CD4-positive, alpha-beta T cell (primary cell): ENCODE measurements around the gene TARS3. TPM values are rescaled to one million over a fixed set of nuclear protein-coding genes. Genes with fewer than 3 reads are reported as not detected.
A peak's percentile ranks its signal among the peaks of the same experiment; 100 is the strongest.

Experiments used
- ATAC-seq: fragments of 200-7000 bp; cut with Tn5 transposase; one replicate; pipeline ENCODE4 v1.10.0; 2022; ENCODE audit warnings: mild to moderate bottlenecking; ENCODE audit not compliant: poor library complexity
- CTCF ChIA-PET: fragments of 350-600 bp; sonication (Branson Sonifier 250); formaldehyde crosslinking; loops from one replicate; lab custom pipeline; 2021; ENCODE audit warnings: antibody characterized with exemption, inconsistent platforms; lab: Charles Lee
- POLR2A ChIA-PET: fragments of 350-600 bp; sonication (Branson Sonifier 250); formaldehyde crosslinking; loops from one replicate; lab custom pipeline; 2021; ENCODE audit warnings: antibody characterized with exemption, inconsistent platforms; lab: Charles Lee
- DNase-seq, 14 experiments: peaks; one replicate each; pipeline ENCODE4 v3.0.0-alpha.2; 2013 to 2020; ENCODE audit warnings: mixed read lengths in 2 of 14
- H3K27ac ChIP-seq, 2 donors: one replicate each; pipeline versions ENCODE4 v1.5.1 to v1.7.0; 2013; ENCODE audit warnings: low read length in 2 of 2, low read depth in 1 of 2, mild to moderate bottlenecking in 1 of 2
- H3K27me3 ChIP-seq, 2 experiments: 1 replicate in 1 of 2; 2 replicates in 1 of 2; pipeline versions ENCODE4 v1.6.1 to v1.7.0; 2013; ENCODE audit warnings: low read length in 2 of 2, control low read depth in 1 of 2, mild to moderate bottlenecking in 1 of 2, moderate library complexity in 1 of 2; ENCODE audit not compliant: insufficient read depth in 2 of 2, control insufficient read depth in 1 of 2
- H3K36me3 ChIP-seq: one replicate; pipeline ENCODE4 v1.6.1; 2013; ENCODE audit warnings: low read length, control low read depth; ENCODE audit not compliant: insufficient read depth
- H3K4me1 ChIP-seq: one replicate; pipeline ENCODE4 v1.6.1; 2013; ENCODE audit warnings: low read length, control low read depth; ENCODE audit not compliant: insufficient read depth
- H3K4me3 ChIP-seq: one replicate; pipeline ENCODE4 v1.5.1; 2013; ENCODE audit warnings: mild to moderate bottlenecking, low read length, moderate library complexity
- H3K9me3 ChIP-seq, 2 experiments: 1 replicate in 1 of 2; 2 replicates in 1 of 2; pipeline versions ENCODE4 v1.6.1 to v1.7.0; 2013; ENCODE audit warnings: low read length in 2 of 2, mild to moderate bottlenecking in 2 of 2, control low read depth in 1 of 2, moderate library complexity in 1 of 2; ENCODE audit not compliant: control insufficient read depth in 1 of 2, insufficient read depth in 1 of 2
- H3K27ac Mint-ChIP-seq: one replicate; pipeline ENCODE4 v1.8.0; 2020; ENCODE audit warnings: mixed read lengths
- H3K27me3 Mint-ChIP-seq: one replicate; pipeline ENCODE4 v1.8.0; 2021; ENCODE audit warnings: mixed read lengths
- H3K36me3 Mint-ChIP-seq: one replicate; pipeline ENCODE4 v1.8.0; 2021; ENCODE audit warnings: low read depth, mixed read lengths
- H3K4me1 Mint-ChIP-seq: one replicate; pipeline ENCODE4 v1.8.0; 2021; ENCODE audit warnings: low read depth, mixed read lengths
- H3K4me3 Mint-ChIP-seq: one replicate; pipeline ENCODE4 v1.8.0; 2020; ENCODE audit warnings: mild to moderate bottlenecking, mixed read lengths
- H3K9me3 Mint-ChIP-seq: one replicate; pipeline ENCODE4 v1.8.0; 2020; ENCODE audit warnings: mixed read lengths
- intact Hi-C, 2 experiments: fragments of 100-400 bp; cut with DNase I in 1 of 2; cut with micrococcal nuclease in 1 of 2; formaldehyde crosslinking; loops; one replicate each; pipeline versions ENCODE4 v1.15.1 to v1.9.0; 2023 to 2025; cut with DNase I, micrococcal nuclease
- total RNA-seq, 174 experiments: library from RNA in 2 of 174; stranded (reverse) in 2 of 174; gene quantifications; one replicate each; pipeline ENCODE4 v1.2.3 and lab custom pipeline; 2021 to 2026
- TF ChIP-seq, protein P1 (sequence below): fragments of 200-600 bp; IDR thresholded peaks from one replicate; pipeline ENCODE4 v1.8.0; 2022; ENCODE audit warnings: antibody characterized with exemption, mild to moderate bottlenecking

The TARS3 gene
- total RNA-seq, 2 experiments from 2014 or later = 16.6 to 18.1 TPM

DNA sequence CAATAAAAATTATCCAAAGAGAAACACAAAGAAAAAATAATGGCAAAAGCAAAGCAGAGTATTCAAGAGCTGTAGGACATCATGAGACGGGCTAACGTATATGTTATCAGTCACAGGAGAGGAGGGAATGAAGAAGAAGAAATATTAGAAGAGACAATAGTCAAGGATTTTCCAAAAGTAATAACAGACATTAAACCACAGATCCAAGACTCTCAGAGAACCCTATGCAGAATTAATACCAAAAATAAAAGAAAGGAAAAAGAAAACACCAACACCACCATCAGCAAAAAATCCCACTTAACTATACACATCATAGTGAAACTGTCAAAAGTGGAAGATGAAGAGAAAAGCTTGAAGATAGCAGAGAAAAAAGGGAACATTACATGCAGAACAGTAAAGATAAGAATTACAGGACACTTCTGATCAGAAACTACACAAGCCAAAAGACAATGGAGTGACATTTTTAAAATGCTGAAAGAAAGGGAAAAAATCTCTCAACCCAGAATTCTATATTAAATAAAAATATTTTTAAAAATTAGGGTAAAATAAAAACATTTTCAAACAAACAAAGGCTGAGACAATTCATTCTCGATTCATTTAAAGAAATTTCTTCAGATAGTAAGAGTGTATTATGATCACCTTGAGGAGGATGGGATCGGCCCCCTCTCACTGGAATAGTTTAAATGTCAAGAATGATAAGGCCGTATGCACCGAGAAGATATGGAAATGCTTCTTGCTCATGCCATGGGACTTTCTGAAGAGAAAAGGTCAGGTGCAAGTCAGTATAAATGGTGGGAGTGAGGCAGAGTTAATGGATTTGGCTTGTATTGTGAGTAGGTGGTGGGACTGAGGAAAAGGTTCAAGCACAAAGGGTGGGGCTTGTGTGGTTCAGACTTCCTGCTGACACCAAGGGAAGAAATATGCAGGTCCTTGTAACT is 100.6 kb downstream of the TARS3 start:
- H3K4me1 ChIP-seq = peaks cover 6% of the 10 kb centered on the region
- TF ChIP-seq, protein P1, sequence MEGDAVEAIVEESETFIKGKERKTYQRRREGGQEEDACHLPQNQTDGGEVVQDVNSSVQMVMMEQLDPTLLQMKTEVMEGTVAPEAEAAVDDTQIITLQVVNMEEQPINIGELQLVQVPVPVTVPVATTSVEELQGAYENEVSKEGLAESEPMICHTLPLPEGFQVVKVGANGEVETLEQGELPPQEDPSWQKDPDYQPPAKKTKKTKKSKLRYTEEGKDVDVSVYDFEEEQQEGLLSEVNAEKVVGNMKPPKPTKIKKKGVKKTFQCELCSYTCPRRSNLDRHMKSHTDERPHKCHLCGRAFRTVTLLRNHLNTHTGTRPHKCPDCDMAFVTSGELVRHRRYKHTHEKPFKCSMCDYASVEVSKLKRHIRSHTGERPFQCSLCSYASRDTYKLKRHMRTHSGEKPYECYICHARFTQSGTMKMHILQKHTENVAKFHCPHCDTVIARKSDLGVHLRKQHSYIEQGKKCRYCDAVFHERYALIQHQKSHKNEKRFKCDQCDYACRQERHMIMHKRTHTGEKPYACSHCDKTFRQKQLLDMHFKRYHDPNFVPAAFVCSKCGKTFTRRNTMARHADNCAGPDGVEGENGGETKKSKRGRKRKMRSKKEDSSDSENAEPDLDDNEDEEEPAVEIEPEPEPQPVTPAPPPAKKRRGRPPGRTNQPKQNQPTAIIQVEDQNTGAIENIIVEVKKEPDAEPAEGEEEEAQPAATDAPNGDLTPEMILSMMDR = no peak
- ChIA-PET POLR2A (no interaction called here), CTCF (no interaction called here)
- Mint-ChIP-seq H3K4me1 (peaks cover 34% of the 10 kb centered on the region), H3K27me3 (no peaks in the 10 kb centered on the region), H3K36me3 (peaks cover 66% of the 10 kb centered on the region), H3K27ac (no peak overlapping the region), H3K4me3 (no peak overlapping the region), H3K9me3 (no peaks in the 10 kb centered on the region)
- no peak overlapping the region for H3K27ac ChIP-seq
- no peak for DNase-seq
- H3K9me3 ChIP-seq = no peaks in the 10 kb centered on the region
- H3K27me3 ChIP-seq = no peaks in the 10 kb centered on the region
- no peak for ATAC-seq
- H3K4me3 ChIP-seq = no peak overlapping the region
- intact Hi-C loops = no loop called here
- peaks cover 14% of the 10 kb centered on the region for H3K36me3 ChIP-seq

DNA sequence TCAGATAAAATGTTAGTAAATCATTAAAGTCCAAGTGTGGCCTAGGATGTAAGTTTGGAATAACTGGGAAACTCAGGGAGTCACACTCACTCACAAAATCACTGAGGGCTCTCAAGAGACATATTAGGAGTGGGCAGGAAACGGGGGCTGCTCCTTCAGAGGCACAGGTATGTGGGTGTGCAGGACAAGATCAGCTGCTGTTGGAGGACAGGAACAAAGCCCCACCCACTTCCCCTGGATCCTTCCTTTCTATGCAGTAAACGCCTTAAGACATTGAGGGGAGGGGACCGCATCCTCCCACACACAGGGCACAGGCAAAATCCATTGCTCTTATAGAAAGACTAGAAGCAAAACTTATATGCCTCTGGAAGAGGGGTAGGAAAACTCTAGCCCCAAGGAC is 102.3 kb downstream of the TARS3 start:
- H3K9me3 ChIP-seq = no peaks in the 10 kb centered on the region
- peaks cover 6% of the 10 kb centered on the region for H3K4me1 ChIP-seq
- H3K4me3 ChIP-seq = no peak overlapping the region
- ChIA-PET POLR2A (no interaction called here), CTCF (no interaction called here)
- Mint-ChIP-seq H3K27me3 (no peaks in the 10 kb centered on the region), H3K36me3 (peaks cover 70% of the 10 kb centered on the region), H3K4me3 (no peak overlapping the region), H3K27ac (no peak overlapping the region), H3K9me3 (no peaks in the 10 kb centered on the region), H3K4me1 (peaks cover 34% of the 10 kb centered on the region)
- DNase-seq (peak in 1 of 14 experiments; percentile 5), ATAC-seq (no peak)
- H3K36me3 ChIP-seq = peaks cover 14% of the 10 kb centered on the region
- intact Hi-C loops = no loop called here
- H3K27me3 ChIP-seq = no peaks in the 10 kb centered on the region
- no peak overlapping the region for H3K27ac ChIP-seq
- TF ChIP-seq, protein P1 = no peak

DNA sequence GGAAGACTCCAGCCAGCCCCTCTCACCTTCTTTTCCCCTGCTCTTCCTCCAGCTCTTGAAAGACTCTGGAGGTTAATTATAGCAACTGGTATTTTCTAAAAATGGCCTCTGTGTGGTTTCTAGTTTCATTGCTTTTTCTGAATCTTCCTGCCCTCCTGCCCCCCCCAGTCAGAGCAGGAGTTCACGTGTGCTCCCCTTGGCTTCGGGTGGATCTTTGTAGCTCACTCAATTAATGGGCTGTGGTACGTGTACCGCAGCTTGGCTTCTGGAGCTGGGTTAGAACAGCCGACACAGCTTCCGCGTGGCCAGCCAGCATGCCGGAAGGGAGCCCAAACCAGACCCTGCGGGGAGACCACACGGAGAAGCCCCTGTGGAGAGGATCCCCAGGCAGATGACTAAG is 103.6 kb downstream of the TARS3 start:
- POLR2A ChIA-PET = no interaction called here
- Histone ChIP-seq H3K36me3 (peaks cover 11% of the 10 kb centered on the region), H3K9me3 (no peaks in the 10 kb centered on the region), H3K27me3 (no peaks in the 10 kb centered on the region), H3K4me3 (no peak overlapping the region), H3K27ac (no peak overlapping the region), H3K4me1 (peaks cover 6% of the 10 kb centered on the region)
- CTCF ChIA-PET = no interaction called here
- peaks cover 30% of the 10 kb centered on the region for H3K4me1 Mint-ChIP-seq
- H3K27ac Mint-ChIP-seq = no peak overlapping the region
- peaks cover 62% of the 10 kb centered on the region for H3K36me3 Mint-ChIP-seq
- TF ChIP-seq, protein P1 = no peak
- ATAC-seq (no peak), DNase-seq (no peak)
- no peaks in the 10 kb centered on the region for H3K27me3 Mint-ChIP-seq
- H3K9me3 Mint-ChIP-seq = no peaks in the 10 kb centered on the region
- intact Hi-C loops = no loop called here
- H3K4me3 Mint-ChIP-seq = no peak overlapping the region
